Transverse colon (tissue), 4 donors: ENCODE measurements around the gene NMS.

Experiments used
- CTCF ChIP-seq, 5 experiments: fragments of 200-600 bp in 3 of 5; fragments of 450-650 bp in 2 of 5; sonication (generic) in 3 of 5; IDR thresholded peaks; 1 replicate in 2 of 5; 2 replicates in 3 of 5; pipeline ENCODE4 v1.5.1; 2016 to 2017; ENCODE audit warnings: antibody characterized with exemption in 5 of 5, inconsistent platforms in 3 of 5, mild to moderate bottlenecking in 2 of 5, moderate library complexity in 1 of 5
- POLR2AphosphoS5 ChIP-seq, 3 donors: sonication (generic); formaldehyde crosslinking; IDR thresholded peaks; one replicate each; pipeline ENCODE4 v1.6.1; 2016; ENCODE audit warnings: antibody characterized with exemption in 3 of 3

GRCh38 chr2:100494712-100495111 is 24.4 kb downstream of the NMS start:
- TF ChIP-seq CTCF (IDR thresholded peaks at IDR 0.05) (no peak), POLR2AphosphoS5 (IDR thresholded peaks at IDR 0.05) (no peak)
